GM03348 (cell line): Measurements from ENCODE around the gene ZNF292.
"Not testable (repeated sequence)": the region's sequence is repeated elsewhere in the genome, so short reads cannot be mapped to it uniquely, and the experiment has no call there.

ENCODE experiments used
- DNase-seq: peaks from one replicate; pipeline ENCODE4 v3.0.0; 2012; ENCODE audit warnings: low spot score

ZNF292 gene

DNA sequence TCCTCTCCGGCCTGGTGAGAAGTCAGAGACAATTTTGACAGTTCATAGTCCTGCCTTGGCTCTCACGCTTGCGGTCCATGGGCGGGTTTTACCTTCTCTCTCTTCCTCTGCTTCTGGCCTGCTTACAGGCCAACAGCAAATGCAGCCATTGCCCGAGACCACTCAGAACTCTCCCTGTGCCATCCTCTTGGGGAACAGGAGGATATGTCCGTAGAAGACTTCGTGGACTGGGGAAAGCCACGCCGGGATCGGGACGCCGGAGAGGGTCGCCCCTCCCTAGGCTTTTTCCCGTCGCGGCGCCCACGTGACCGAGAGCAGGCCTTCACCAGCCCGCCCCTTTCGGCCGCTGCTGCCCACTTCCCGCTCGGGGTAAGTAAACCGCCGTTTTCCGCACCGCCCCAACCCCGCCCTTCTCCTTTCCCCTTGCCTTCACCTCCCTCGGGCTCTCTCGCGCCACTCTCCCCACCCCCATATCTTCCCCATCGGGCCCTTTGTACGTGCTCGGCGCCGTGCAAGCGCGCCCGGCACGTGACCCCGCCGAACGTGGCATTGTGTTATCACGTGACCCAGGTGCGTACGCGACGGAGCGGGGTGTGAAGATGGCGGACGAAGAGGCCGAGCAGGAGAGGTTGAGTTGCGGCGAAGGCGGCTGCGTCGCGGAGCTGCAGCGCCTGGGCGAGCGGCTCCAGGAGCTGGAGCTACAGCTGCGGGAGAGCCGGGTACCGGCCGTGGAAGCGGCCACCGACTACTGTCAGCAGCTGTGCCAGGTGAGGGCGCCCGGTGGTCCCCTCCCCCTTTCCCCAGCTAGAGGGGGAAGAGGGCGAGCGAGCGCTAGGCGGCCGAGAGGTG, at the start of gene ZNF292:
Gene ZNF292, plus strand, starts transcription at position 573 of the 849 bp plus-strand sequence. Its CDS starts 27 bp downstream, at position 600.
- DNase-seq = peak; percentile 95

DNA sequence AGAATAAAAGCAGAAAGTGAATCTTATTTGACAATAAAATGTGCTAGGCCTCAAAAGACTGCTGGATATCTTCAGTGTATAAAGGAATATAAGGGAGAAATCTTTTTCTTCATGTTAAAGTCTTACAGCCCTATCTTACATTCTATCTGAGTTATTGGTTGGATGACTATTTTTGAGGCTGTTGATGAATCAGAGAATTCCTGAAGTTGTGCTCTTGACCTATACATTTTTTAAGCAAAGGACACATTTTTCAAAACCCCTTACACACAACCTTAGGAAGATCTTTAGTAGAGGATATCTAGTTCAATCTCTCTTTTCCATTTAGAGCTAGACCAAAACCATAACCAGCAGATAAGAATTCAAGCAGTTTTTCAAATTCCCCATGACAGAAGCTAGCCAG, 49.5 kb upstream of the ZNF292 start:
- DNase-seq = peak; percentile 9

DNA sequence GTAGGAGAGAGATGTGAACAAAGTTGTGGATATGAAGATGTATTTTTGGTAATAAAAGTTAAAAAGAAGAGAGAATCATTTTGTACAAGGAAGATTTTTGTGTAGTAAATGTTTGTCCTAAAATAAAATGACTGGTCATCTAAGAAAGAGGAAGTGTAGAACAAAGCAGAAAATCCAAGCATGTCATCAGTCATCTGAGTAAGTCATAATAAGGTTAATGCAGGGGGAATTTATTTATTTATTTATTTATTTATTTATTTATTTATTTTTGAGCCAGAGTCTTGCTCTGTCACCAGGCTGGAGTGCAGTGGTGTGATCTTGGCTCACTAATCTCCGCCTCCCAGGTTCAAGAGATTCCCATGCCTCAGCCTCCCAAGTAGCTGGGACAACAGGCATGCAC, 44.7 kb upstream of the ZNF292 start:
- DNase-seq = no peak

DNA sequence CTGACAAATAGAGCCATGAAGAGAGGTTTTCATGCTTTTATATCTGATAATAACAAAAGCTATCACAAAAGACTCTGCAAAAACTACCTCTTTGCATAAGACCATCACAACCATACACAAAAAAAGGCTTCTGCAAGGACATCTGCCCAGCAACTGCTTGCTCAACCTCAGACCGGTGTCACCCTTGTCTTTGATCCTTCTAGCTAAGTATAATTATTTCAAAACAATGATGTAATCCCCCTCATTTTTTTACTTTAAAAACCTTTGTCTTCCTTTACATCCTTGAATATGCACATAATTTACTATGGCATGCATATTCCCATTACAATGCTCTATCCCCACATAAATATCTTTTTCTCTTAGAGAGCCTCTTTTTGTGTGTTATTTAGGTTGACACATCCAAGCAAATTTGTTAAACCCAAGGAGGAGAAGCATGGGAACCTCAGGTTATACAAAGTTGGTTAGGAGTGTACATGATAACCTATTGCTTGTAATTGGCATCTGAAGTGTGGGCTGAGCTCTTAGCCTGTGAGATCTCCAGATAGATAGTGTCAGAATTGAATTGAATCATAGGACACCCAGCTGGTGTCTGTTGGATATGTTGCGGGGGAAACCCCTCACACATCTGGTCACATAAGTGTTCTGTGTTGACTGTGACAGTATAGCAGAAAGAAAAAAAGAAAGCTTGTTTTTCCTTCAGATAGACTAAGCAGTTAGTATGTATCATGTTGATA, 39.8 kb upstream of the ZNF292 start:
- no peak for DNase-seq

DNA sequence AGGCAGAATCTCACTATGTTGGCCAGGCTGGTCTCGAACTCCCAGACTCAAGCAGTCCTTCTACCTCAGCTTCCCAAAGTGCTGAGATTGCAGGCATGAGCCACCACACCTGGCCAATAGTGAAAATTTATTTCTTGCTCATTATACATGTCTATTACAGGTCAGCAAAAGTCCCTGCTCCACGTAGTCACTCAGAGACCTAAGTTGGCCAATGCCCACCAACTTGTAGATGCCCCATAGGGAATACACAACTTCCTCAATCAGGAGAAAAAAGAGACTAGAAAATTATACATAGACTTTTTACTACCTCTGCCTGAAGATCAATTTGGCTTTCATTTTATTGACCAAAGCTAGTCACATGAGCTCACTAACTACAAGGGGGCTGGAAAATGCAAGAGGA, 38.4 kb upstream of the ZNF292 start:
- DNase-seq = no peak

DNA sequence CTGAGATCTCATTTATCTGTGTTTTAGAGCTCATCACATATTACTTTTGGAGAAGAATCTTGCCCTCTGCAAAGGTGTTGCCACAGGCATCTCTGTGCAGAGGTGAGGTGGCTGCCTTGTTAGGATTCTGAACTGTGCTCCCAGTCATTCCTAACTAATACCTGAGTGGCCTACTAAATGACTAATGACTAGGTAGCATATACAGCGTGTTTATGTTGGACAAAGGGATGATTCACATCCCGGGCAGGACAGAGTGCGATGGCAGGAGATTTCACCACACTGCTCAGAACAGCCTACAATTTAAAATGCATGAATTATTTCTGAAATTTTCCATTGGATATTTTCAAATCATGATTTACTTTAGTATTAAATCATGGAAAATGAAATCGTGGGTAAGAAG, 37.3 kb upstream of the ZNF292 start:
- DNase-seq = no peak

DNA sequence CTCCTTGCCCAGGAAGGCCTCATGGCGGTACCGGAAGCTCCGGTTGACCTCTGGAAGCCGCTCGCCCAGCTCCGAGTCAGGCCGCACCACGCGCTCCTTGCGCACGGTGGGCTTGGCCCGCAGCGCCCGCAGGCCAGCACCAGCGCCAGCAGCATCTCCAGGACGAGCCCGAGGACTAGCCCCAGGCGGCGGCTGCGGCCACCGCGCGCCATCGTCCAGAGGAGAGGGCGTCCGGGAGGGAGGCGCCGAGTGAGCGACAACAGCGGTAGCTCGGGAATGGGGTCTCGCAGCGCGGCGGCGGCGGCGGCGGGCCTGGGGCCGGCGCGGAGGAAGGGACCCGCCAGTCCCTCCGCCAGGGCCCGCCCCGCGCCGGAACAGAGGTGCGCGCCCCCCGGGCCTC, 32.9 kb upstream of the ZNF292 start:
- no peak for DNase-seq

DNA sequence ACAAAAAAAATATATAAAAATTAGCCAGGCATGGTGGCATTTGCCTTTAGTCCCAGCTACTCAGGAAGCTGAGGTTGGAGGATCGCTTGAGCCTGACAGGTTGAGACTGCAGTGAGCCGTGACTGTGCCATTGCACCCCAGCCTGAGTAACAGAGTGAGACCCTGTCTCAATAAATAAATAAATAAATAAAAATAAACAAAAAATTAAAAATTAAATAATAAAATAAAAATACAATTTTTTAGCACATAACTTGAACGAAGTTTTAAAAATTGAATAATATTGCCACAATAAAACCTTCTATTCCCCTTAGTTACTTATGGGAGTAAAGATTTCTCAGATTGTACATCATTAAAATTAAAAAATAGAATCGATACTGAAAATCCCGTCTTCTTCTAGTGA, 31.3 kb upstream of the ZNF292 start:
- no peak for DNase-seq

DNA sequence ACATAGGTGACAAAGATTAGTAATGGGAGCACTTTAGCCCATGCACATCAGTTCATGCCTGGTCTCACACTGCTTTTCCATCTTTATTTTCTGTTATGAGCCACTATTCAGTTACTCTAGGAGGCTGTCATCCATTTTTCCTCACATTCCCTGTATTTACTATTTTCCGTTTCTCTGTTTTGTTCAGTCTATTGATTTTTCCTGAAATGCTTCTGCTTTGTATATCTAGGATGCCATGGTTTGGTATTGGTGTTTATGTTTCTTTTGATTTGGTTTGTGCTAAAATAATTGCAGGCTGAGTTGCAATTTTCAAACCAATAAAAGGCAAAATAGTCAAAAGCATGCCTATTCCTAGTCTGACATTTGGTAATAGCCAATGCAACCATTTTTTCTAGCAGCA, 28.9 kb upstream of the ZNF292 start:
- no peak for DNase-seq

DNA sequence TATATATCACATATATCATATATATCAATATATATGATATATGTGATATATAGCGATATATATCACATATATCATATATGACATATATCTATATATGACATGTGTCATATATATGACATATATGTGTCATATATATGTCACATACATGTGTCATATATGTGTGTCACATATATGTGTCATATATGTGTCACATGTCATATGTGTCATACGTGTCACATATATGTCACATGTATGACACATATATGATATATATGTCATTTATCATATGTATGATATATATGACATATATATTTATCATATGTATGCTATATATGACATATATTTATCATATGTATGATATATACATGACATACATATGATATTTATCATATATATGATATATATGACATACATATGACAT, 27.6 kb upstream of the ZNF292 start:
- no peak for DNase-seq

DNA sequence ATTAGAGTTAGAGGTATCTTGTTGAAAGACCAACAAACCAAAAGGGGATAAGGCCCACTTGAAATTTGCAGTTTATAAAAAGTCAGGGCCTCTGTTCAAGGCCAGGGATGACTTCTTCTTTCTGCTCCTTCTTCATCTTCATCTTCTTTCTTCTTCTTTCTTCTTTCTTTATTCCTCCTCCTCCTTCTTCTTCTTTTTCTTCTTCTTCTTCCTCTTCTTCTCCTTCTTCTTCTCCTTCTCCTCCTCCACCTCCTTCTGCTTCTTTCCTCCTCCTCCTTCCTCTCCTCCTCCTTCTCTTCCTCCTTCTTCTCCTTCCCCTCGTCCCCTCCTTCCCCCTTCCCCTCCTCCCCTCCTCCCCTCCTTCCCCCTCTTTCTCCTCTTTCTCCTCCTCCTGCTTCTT, 18.4 kb upstream of the ZNF292 start:
- no peak for DNase-seq

DNA sequence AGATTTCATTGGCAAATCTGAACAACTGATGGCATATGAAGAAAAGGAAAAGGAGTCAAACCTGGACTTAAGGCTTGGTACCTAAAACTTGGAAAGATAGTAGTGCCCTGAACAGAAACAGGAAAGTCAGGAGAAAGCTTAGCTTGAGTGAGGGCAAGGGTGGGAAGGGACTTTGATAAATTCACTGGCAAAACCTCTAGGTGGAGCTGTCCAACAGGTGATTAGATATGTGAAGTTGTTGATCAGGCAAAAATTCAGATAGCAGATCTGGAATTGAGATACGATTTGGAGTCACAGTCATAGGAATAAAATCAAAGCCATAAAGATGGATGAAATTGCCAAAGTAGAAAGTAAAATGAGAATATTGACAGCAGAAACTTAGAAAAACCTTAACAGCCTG, 16.1 kb upstream of the ZNF292 start:
- DNase-seq = peak; percentile 63

DNA sequence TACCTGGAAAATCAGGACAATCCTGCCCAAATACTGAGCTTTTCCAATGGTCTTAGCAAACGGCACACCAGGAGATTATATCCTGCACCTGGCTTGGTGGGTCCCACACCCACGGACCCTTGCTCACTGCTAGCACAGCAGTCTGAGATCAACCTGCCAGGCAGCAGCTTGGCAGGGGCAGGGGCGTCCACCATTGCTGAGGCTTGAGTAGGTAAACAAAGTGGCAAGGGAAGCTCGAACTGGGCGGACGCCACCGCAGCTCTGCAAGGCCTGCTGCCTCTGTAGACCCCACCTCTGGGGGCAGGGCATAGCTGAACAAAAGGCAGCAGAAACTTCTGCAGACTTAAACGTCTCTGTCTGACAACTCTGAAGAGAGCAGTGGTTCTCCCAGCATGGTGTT, 15.4 kb upstream of the ZNF292 start:
- not testable (repeated sequence) for DNase-seq

DNA sequence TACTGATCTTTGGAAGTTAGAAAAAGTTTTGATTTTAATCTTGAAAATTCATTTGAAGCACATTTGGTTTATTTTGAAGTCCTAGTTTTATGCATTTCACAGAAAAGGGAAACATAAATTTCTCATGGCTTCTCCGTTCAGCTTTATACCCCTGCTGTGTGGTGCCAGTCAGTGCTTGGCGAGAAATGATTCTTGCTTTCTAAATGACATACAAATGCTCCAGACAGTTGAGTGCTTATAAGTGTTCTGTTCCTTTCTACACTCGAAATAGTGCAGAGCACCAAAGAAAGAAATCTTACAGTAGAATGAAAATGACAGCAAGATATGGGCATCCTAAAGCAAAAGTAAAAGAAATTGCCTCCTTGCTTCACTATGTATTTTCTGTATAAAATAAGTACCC, 9.0 kb upstream of the ZNF292 start:
- no peak for DNase-seq

DNA sequence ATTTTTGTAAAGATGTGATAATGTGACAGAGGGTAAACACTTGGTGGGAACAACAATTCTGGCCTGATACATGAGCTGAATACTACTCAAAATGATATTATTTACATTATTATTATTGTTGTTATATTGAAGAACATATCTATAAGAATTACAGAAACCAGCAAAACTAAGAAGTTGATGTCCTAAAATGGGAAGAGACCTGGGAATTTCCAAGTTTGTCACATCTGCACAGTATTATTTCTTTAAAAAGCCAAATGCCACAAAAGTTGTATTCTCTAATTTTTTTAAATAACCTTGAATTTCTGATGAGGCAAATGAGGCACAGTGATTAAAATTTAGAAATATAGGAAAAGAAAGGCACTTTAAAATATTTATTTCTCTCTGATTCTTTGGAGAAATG, 5.0 kb upstream of the ZNF292 start:
- DNase-seq = no peak

DNA sequence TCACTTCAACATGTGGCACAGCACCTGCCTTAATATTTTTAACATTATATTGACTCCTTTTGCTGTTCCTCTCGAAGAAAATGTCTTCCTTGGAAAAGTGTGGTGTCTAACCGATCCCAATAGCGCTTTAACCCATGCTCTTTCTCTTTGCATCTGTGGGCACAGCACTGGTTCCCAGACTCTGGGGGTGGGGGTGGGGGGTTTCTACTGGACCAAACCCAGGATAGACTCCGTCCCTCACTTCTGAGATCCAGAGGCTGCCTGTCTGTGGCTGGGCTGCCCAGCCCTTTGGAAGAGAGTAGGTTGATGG, 3.9 kb upstream of the ZNF292 start:
- no peak for DNase-seq

DNA sequence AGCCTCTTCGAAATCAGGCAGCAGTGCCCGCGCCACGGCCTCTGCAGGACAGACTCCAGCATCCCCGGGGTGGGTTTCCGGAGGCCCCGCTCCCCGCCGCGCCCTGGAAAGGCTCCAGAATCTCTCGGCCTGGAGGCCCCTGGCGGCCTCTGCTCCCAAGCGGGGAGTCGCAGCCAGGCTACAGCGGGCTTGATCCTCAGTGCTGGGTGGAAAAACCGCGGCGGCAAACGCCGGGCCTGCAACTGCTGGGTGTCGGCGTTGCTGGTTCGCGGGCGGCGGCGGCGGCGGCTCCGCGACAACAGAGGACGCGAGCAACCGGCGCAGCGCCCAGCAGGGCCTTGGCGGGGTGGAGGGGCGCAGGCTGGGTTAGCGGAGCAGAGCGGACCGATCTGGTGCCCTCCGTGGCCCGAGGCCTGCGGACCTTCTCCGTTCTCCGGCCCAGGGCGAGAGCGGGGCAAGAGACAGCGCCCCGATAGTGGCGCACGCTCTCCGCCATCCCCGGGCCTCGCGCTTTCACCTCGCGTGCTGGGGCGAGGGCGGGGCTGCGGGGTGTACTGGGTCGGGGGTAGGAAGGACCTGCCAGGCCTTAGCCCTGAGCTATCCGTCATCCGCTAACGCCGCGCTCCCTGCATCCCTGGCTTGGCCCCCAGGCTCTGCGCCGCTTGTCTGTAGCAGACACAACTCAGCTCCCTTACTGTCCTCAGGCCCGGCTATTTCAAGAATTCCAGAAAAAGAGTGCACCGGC, 3.4 kb upstream of the ZNF292 start:
- DNase-seq = peak; percentile 71

DNA sequence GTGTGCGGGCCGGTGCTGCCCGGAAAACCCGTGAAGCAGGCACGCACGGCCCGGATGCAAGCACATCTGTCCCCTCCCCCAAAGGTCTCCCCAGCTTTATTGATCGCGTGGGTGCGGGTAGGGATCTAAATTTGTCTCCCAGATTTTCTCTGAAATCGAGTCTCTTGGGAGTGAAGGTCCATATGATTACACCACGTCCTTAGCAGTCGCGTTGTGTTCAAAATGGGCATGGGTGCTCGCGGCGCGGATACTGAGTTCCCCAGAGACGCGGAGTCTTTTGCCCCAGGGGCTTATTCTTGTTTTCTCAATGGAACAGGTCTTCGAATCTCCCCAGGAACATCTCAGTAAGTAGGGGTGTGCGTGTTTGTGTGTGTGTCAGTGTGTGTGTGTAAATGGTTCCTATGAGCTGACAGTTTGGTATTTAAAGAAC, 2.8 kb upstream of the ZNF292 start:
- DNase-seq = no peak

DNA sequence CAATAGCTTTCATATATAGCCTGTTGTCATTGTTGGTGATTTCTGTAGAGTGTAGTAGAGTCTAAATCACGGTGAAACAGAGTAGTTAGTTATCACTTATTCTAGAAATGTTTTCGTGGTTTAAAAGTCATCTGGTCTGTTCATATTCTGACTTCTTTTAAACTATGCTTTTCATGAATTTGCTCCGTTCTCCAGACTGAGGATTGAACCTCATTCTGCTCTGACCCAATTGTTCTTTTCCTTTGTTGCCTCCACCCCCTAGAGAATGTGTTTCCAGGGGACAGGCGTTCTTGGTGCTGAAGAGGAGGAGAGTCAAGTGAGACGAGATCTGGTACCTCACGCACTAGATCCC, 748 bp upstream of the ZNF292 start:
- DNase-seq = peak; percentile 80

DNA sequence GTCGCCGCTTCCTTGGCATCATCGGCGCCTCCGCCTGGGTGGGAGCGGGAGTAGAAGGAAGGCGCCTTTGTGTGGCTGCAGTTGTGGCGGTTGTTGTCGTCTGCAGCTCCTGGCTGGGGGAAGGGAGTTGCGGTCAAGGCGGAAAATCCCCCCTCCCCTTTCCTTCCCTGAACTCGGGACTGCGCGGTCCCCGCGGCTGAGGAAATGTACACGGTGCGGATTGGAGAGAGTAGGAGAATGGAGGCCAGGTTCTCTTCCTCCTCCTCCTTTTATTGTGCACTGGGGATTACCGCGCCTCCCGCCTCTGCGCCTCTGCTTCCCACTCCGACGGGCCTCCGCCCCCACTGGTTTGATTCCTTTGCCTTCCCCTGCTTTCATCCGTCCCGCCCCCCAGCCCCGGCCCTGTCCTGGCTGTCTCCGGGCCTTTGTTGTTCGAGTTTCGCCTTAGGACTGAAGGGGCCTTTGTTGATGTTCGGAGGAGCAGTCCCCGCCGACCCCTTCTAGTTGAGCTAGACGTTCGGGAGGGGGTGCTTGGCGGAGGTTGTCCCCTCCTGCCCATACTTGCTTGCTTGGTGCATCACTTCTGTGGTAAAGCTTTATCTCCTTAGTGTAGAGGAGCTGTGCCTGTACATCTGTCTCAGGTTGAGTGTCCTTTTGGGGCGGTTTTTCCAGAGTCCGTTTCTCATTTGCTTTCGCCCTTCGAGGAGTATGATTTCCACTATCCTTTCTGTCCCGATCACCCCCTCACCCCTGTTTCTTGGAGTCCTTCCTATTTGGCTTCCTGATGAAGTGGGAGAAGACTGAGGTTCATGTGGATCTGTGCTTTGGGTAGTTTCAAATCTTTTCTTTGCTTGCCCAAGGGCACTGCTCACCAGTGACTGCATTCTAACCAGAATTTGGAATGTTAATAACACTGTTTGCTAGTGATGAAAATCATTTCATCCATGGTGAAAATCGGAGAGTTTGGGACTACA, 764 bp downstream of the ZNF292 start:
- peak; percentile 72 for DNase-seq

DNA sequence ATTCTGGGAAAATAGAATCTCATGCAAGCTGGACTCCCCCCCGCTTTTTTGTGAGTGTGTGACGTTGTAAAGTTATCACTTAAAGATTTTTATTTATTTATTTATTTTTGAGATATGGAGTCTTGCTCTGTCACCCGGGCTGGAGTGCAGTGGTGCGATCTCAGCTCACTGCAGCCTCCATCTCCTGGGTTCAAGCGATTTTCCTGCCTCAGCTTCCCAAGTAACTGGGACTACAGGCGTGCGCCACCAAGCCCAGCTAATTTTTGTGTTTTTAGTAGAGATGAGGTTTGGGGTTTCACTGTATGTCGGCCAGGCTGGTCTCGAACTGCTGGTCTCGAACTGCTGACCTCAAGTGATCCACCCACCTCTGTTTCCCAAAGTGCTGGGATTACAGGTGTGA, 2.2 kb downstream of the ZNF292 start:
- DNase-seq = not testable (repeated sequence)

DNA sequence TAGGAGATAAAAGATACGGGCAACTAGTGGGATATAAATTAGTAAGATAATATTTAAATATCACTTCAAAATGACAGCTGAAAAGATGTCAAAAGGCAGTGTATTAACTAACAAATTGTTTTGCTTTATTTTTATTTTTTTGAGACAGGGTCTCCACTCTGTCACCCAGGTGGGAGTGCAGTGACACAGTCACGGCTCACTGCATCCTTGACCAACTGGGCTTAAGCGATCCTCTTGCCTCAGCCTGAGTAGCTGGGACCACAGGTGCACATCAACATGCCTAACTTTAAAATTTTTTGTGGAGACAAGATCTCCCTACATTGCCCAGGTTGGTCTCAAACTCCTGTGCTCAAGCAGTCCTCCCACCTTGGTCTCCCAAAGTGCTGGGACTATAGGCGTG, 5.9 kb downstream of the ZNF292 start:
- no peak for DNase-seq
